Fibroblast of pulmonary artery (primary cell): Measurements from ENCODE around the gene SYNGR2.

ENCODE experiments used
- DNase-seq: peaks from one replicate; pipeline ENCODE4 v3.0.0-alpha.2; 2010; ENCODE audit warnings: low read depth
- H3K4me3 ChIP-seq: replicated peaks from 2 replicates; pipeline ENCODE4 v1.5.1; 2011; ENCODE audit warnings: low read depth, mild to moderate bottlenecking, control low read depth, low read length, moderate library complexity
- TF ChIP-seq, protein P1 (sequence below): IDR thresholded peaks from 2 replicates; pipeline ENCODE4 v1.5.1; 2011; ENCODE audit warnings: mild to moderate bottlenecking, control low read depth, low read length, inconsistent platforms; ENCODE audit errors: missing control alignments

Gene SYNGR2

DNA sequence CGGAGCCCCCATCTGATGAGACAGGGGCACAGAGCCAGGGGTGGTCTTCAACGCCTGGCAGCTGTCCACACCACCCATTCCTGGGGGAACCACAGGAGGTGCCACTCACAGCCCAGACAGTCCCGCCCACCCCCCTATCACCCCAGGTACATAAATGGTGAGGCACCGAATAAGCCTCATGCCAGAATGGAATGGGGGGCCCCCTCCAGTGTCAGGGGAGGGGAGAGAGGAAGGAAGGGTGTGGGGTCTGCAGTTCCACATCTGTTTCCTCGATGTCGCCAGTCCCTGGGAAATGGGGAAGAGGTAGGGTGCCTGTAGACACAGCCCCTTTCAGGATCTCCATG lies 41.5 kb upstream of the SYNGR2 start:
- no peak overlapping the region for H3K4me3 ChIP-seq
- no peak for DNase-seq
- TF ChIP-seq, protein P1, sequence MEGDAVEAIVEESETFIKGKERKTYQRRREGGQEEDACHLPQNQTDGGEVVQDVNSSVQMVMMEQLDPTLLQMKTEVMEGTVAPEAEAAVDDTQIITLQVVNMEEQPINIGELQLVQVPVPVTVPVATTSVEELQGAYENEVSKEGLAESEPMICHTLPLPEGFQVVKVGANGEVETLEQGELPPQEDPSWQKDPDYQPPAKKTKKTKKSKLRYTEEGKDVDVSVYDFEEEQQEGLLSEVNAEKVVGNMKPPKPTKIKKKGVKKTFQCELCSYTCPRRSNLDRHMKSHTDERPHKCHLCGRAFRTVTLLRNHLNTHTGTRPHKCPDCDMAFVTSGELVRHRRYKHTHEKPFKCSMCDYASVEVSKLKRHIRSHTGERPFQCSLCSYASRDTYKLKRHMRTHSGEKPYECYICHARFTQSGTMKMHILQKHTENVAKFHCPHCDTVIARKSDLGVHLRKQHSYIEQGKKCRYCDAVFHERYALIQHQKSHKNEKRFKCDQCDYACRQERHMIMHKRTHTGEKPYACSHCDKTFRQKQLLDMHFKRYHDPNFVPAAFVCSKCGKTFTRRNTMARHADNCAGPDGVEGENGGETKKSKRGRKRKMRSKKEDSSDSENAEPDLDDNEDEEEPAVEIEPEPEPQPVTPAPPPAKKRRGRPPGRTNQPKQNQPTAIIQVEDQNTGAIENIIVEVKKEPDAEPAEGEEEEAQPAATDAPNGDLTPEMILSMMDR: no peak

DNA sequence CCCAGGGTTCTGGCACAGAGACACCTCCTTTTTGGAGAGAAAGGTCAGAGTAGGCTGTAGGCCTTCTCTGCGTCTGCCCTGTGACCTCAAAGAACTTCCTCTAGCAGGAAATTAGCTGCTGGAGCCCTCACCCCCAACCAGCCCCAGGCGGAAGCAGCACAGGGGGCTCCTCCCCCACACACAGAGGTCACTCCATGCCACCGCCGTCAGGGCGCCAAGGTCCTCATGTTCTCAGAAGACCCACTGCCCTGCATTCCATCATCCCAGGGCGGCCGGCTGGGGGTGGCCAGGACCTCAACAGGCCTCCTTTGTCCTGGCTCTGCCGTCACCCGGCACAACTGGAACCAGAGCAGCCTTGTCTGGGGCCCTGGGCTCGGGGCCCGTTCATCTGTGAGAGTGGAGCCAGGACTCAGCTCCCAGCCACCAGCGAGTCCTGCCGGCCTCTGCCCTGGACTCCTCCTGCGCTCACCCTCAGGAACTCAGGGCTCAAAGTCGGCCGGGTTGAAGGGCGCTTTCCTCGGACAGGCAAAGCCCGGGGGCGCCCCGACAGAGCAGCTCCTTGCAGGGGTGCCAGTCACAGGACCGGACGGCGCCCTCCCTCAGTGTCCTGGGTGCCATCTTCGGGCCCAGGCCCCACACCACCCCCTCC lies 41.0 kb upstream of the SYNGR2 start:
- TF ChIP-seq, protein P1: no peak
- H3K4me3 ChIP-seq: peak overlapping the region; percentile 53
- DNase-seq: no peak

GRCh38 chr17:78127888-78128550 lies 40.4 kb upstream of the SYNGR2 start:
- TF ChIP-seq, protein P1: no peak
- peak overlapping the region; percentile 53 for H3K4me3 ChIP-seq
- no peak for DNase-seq

DNA sequence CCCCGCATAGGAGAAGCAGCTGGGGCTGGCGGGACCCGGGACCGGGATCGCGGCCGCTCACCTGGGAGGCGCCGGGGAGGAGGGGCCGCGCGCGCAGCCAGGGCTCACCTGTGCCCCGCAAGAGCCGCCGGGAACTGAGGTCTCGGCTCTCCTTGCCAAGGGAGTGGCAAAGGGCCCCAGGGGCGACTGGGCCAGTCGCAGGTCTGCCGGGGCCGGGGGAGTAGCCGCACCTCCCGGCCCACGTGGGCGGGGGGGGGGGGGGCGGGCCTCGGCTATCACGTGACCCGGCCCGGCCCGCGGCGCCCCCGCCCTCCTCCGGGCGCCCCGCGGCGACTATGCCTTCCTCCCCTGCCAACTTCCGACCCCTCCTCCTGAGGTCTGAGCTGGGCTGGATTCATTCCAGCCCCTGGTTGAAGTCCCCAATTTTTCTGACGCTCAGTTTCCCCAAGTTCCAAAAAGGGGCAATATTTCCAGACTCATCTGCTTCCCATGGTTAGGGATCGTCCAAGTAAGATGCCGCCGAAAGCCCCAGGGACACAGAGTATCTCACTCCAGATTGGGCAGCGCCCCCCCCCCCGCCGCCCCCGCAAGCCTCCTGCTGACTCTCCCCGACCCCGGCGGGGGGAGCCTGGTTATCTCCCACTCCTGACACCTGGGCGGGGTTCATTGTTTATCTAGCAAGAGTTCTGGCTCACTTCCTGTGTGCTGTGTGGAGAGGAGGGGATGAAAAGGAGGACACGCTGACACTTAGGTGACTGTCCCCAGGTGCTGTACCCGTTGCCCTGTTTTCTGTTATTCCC lies 39.6 kb upstream of the SYNGR2 start, which contains the start of gene TMC6:
TSS of gene TMC6 (minus strand) at position 205 of the 800 bp plus-strand sequence. CDS start 1,923 bp downstream, outside the sequence.
- H3K4me3 ChIP-seq: peak within 1 kb of the TSS; percentile 53
- TF ChIP-seq, protein P1: no peak
- DNase-seq: no peak

- no peak for DNase-seq
- H3K4me3 ChIP-seq: no peak overlapping the region
- TF ChIP-seq, protein P1: no peak
Measured at GRCh38 chr17:78129351-78130089, 38.9 kb upstream of the SYNGR2 start.

- H3K4me3 ChIP-seq: no peak overlapping the region
- TF ChIP-seq, protein P1: no peak
- no peak for DNase-seq
Measured at GRCh38 chr17:78130090-78130436, 38.3 kb upstream of the SYNGR2 start.
